Endothelial cell of umbilical vein (primary cell): Measurements from ENCODE around the gene TWIST1. TPM values are rescaled to one million over a fixed set of nuclear protein-coding genes. Genes with fewer than 3 reads are reported as not detected.

Experiments used
- BruUV-seq: library from RNA; stranded (reverse); fragments of 400-500 nt; replicated peaks from 2 replicates; lab custom pipeline; 2021; lab: Mats Ljungman, UMichigan
- CTCF ChIA-PET: fragments of 300-600, 350-600 bp; sonication (Branson Sonifier 250); formaldehyde crosslinking; loops from one replicate; lab custom pipeline; 2021; ENCODE audit warnings: antibody characterized with exemption, inconsistent platforms; lab: Charles Lee
- POLR2A ChIA-PET: fragments of 300-600, 350-600 bp; sonication (Branson Sonifier 250); formaldehyde crosslinking; loops from one replicate; lab custom pipeline; 2021; ENCODE audit warnings: antibody characterized with exemption, inconsistent platforms; lab: Charles Lee
- DNase-seq: peaks from one replicate; pipeline ENCODE4 v3.0.0-alpha.2; 2011; ENCODE audit warnings: low read depth, low spot score
- FAIRE-seq: peaks from 2 replicates; lab custom pipeline; 2011; peaks lifted over from hg19 to GRCh38; lab: Jason Lieb, UNC
- H2AFZ ChIP-seq: 2 replicates; pipeline ENCODE4 v1.6.0; 2012; ENCODE audit warnings: low read depth, low read length, control low read depth, inconsistent platforms
- H3K27ac ChIP-seq: 2 replicates; pipeline ENCODE4 v1.5.1; 2011; ENCODE audit warnings: low read depth, mild to moderate bottlenecking, control low read depth, low read length, moderate library complexity; ENCODE audit not compliant: insufficient read depth
- H3K27me3 ChIP-seq, 2 experiments: 2 replicates each; pipeline versions ENCODE4 v1.6.0 to v1.6.1; 2011; ENCODE audit warnings: low read length in 2 of 2, mixed read lengths in 1 of 2; ENCODE audit not compliant: control insufficient read depth in 2 of 2, insufficient read depth in 2 of 2
- H3K36me3 ChIP-seq, 2 experiments: 2 replicates in 1 of 2; 3 replicates in 1 of 2; pipeline ENCODE4 v1.5.1; 2011; ENCODE audit warnings: low read length in 2 of 2, mild to moderate bottlenecking in 1 of 2, moderate library complexity in 1 of 2; ENCODE audit not compliant: control insufficient read depth in 2 of 2, insufficient read depth in 2 of 2; ENCODE audit errors: extremely low read depth in 1 of 2
- H3K4me1 ChIP-seq: 3 replicates; pipeline ENCODE4 v1.5.1; 2011; ENCODE audit warnings: mild to moderate bottlenecking, low read length; ENCODE audit not compliant: control insufficient read depth, insufficient read depth; ENCODE audit errors: extremely low read depth
- H3K4me2 ChIP-seq: 2 replicates; pipeline ENCODE4 v1.6.1; 2011; ENCODE audit warnings: low read length, control low read depth, mixed read lengths; ENCODE audit not compliant: insufficient read depth
- H3K4me3 ChIP-seq, 3 experiments: fragments of 200-600 bp in 1 of 3; sonication (generic), shearing (Covaris generic) in 1 of 3; replicated peaks in 1 of 3; 2 replicates each; pipeline ENCODE4 v1.5.1; 2011 to 2016; ENCODE audit warnings: control low read depth in 3 of 3, low read length in 3 of 3, mild to moderate bottlenecking in 2 of 3, inconsistent platforms in 1 of 3, low read depth in 1 of 3, moderate library complexity in 1 of 3; ENCODE audit not compliant: insufficient read depth in 1 of 3
- H3K79me2 ChIP-seq: 2 replicates; pipeline ENCODE4 v1.6.0; 2012; ENCODE audit warnings: low read length, inconsistent platforms; ENCODE audit not compliant: control insufficient read depth, insufficient read depth
- H3K9ac ChIP-seq: replicated peaks from 2 replicates; pipeline ENCODE3; 2011; ENCODE audit warnings: low read length, control low read depth; ENCODE audit not compliant: insufficient read depth; ENCODE audit errors: extremely low read depth
- H3K9me1 ChIP-seq: replicated peaks from 3 replicates; pipeline ENCODE4 v1.6.0; 2011; ENCODE audit warnings: mild to moderate bottlenecking, low read length; ENCODE audit not compliant: control insufficient read depth, insufficient read depth; ENCODE audit errors: extremely low read depth
- H3K9me3 ChIP-seq: replicated peaks from 2 replicates; pipeline ENCODE4 v1.5.1; 2012; ENCODE audit warnings: low read length, inconsistent platforms; ENCODE audit not compliant: control insufficient read depth, insufficient read depth
- H4K20me1 ChIP-seq: replicated peaks from 2 replicates; pipeline ENCODE3; 2011; ENCODE audit warnings: mild to moderate bottlenecking, low read length; ENCODE audit not compliant: control insufficient read depth, insufficient read depth; ENCODE audit errors: extremely low read depth
- EZH2 ChIP-seq: IDR thresholded peaks from 2 replicates; pipeline ENCODE4 v1.6.1; 2012; ENCODE audit warnings: borderline replicate concordance, low read depth, mild to moderate bottlenecking, moderate library complexity, low read length, inconsistent platforms; ENCODE audit not compliant: severe bottlenecking
- FOS ChIP-seq: IDR thresholded peaks from 2 replicates; pipeline ENCODE4 v1.6.1; 2011; ENCODE audit warnings: mild to moderate bottlenecking, low read length, moderate library complexity, borderline replicate concordance; ENCODE audit not compliant: insufficient read depth
- GATA2 ChIP-seq: IDR thresholded peaks from 2 replicates; pipeline ENCODE4 v1.7.0; 2011; ENCODE audit warnings: low read depth, mild to moderate bottlenecking, moderate library complexity, mixed read lengths, low read length; ENCODE audit not compliant: insufficient read length, insufficient read depth
- JUN ChIP-seq: IDR thresholded peaks from 2 replicates; pipeline ENCODE4 v1.6.1; 2011; ENCODE audit warnings: borderline replicate concordance, low read depth; ENCODE audit not compliant: insufficient read length, insufficient read depth
- MAX ChIP-seq: IDR thresholded peaks from 2 replicates; pipeline ENCODE4 v1.6.1; 2011; ENCODE audit not compliant: insufficient read depth, insufficient read length
- MYC ChIP-seq: IDR thresholded peaks from one replicate; pipeline ENCODE4 v1.6.1; 2011; ENCODE audit warnings: mild to moderate bottlenecking, low read depth, low read length
- POLR2A ChIP-seq: IDR thresholded peaks from 2 replicates; pipeline ENCODE4 v1.6.1; 2012; ENCODE audit warnings: low read depth, mild to moderate bottlenecking, control low read depth, low read length
- POLR2AphosphoS5 ChIP-seq: IDR thresholded peaks from 2 replicates; pipeline ENCODE4 v1.6.1; 2012; ENCODE audit warnings: low read depth, mild to moderate bottlenecking, control low read depth, low read length, moderate library complexity; ENCODE audit not compliant: insufficient read depth
- dilution Hi-C: fragments of 300-500 bp; cut with MboI; formaldehyde crosslinking; loops from one replicate; pipeline ENCODE4 v1.15.0; 2019; ENCODE audit warnings: low sequenced_read_pairs; ENCODE audit not compliant: extremely low pct_ligation_motif_present
- intact Hi-C: fragments of 100-400 bp; cut with micrococcal nuclease; formaldehyde crosslinking; loops from one replicate; pipeline ENCODE4 v1.10.0; 2022
- polyA plus RNA-seq, 4 experiments: library from polyadenylated mRNA; depleted of rRNA in 3 of 4; stranded (reverse) in 3 of 4; unstranded in 1 of 4; fragments of >200 nt; gene quantifications; 2 replicates each; pipeline versions ENCODE4 v1.2.1 to v1.2.3, GENCODE V29; 2011 to 2012; ENCODE audit warnings: missing spikeins in 1 of 4
- total RNA-seq: library from RNA; stranded (reverse); gene quantifications from 2 replicates; pipeline ENCODE4 v1.2.3, GENCODE V29; 2021
- TF ChIP-seq, protein P1 (sequence below), 2 donors: IDR thresholded peaks; 1 replicate in 1 of 2; 2 replicates in 1 of 2; pipeline ENCODE4 v1.5.1; 2011; ENCODE audit warnings: low read length in 2 of 2, mild to moderate bottlenecking in 2 of 2, moderate library complexity in 2 of 2, control low read depth in 1 of 2, inconsistent platforms in 1 of 2, low read depth in 1 of 2; ENCODE audit not compliant: insufficient read depth in 1 of 2; ENCODE audit errors: extremely low read depth in 1 of 2

The TWIST1 gene
- total and polyA plus RNA-seq, 2 donors (not counting 3 experiments of a cell fraction or from before 2014, with no cell fraction given), result not detected

DNA sequence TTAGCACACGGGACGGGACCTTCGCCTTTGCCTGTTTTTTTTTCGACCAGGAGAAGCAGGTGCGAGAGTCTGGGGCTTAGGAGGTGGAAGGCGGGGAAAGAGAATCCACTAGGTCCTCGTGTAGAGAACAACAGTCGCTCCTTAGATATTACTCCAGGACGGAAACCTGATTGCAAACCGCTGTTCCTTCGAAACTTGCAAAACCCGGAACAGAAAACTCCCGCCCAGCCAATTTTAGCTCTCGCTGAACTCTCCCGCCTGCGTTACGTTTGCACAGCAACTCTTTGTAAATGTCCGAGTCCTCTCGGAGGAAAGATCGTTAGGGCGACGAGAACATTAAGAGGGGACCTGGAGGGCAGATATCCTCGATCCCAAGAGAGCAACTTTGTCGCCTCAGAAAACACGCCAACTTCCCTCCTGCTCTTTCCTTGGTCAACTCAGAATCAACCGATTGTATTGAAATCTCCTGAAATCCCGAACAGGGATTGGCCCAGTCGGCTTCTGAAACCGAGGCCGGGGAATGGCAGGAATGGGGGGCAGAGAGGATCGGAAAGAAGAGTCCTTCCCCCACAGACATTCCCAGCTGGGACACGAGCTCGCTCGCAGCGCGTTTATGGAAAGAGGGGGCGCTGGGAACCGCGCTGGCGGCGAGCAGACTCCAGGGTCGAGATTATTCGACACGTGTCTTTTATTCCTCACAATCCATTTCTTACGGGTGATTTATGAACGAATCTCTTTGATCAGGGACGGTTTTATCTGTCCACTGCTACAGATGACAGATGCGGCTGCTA, 9.9 kb downstream of the TWIST1 start:
- H3K9ac ChIP-seq, result no peak overlapping the region
- dilution Hi-C loops (no loop called here), intact Hi-C loops (no loop called here)
- H3K4me2 ChIP-seq, result peak overlapping the region; percentile 63
- H4K20me1 ChIP-seq, result no peaks in the 10 kb centered on the region
- ChIA-PET CTCF (interaction anchor here (0.6 to 1.0 kb wide), 3 partner anchors 10 to 15 kb away, joined by 3 read pairs; no protein-coding TSS in a partner anchor), POLR2A (no interaction called here)
- H3K4me1 ChIP-seq, result peaks cover 10% of the 10 kb centered on the region
- DNase-seq (peak; percentile 25), FAIRE-seq (peak; percentile 55)
- peaks cover 84 to 97% of the 10 kb centered on the region in 2 experiments for H3K27me3 ChIP-seq
- H3K9me3 ChIP-seq, result no peaks in the 10 kb centered on the region
- no peaks in the 10 kb centered on the region for H3K9me1 ChIP-seq
- H3K79me2 ChIP-seq, result no peaks in the 10 kb centered on the region
- peak overlapping the region in 1 of 3 experiments; percentile 23 for H3K4me3 ChIP-seq
- no peak overlapping the region for H3K27ac ChIP-seq
- H2AFZ ChIP-seq, result peak overlapping the region; percentile 28
- no peak for TF ChIP-seq JUN
- no peak for TF ChIP-seq MAX
- peak; percentile 71 for TF ChIP-seq EZH2
- TF ChIP-seq FOS, result no peak
- BruUV-seq, result no TSS peak
- H3K36me3 ChIP-seq, result no peaks in the 10 kb centered on the region

GRCh38 chr7:19107081-19107355, 10.4 kb downstream of the TWIST1 start:
- H3K27ac ChIP-seq, result no peak overlapping the region
- peaks cover 78 to 95% of the 10 kb centered on the region in 2 experiments for H3K27me3 ChIP-seq
- DNase-seq (no peak), FAIRE-seq (no peak)
- H4K20me1 ChIP-seq, result no peaks in the 10 kb centered on the region
- no peak overlapping the region for H3K4me3 ChIP-seq
- H3K79me2 ChIP-seq, result no peaks in the 10 kb centered on the region
- no peaks in the 10 kb centered on the region for H3K9me3 ChIP-seq
- no peaks in the 10 kb centered on the region for H3K9me1 ChIP-seq
- ChIA-PET POLR2A (no interaction called here), CTCF (interaction anchor here (1.0 to 1.1 kb wide), 2 partner anchors 12 to 15 kb away, joined by 3 to 6 read pairs; no protein-coding TSS in a partner anchor)
- intact Hi-C loops, result no loop called here
- H3K9ac ChIP-seq, result no peak overlapping the region
- H3K4me1 ChIP-seq, result peaks cover 10% of the 10 kb centered on the region
- no peaks in the 10 kb centered on the region for H3K36me3 ChIP-seq
- TF ChIP-seq EZH2 (no peak), GATA2 (no peak), MYC (no peak), POLR2A (no peak), MAX (no peak), JUN (no peak), FOS (no peak), POLR2AphosphoS5 (no peak)
- TF ChIP-seq, protein P1, sequence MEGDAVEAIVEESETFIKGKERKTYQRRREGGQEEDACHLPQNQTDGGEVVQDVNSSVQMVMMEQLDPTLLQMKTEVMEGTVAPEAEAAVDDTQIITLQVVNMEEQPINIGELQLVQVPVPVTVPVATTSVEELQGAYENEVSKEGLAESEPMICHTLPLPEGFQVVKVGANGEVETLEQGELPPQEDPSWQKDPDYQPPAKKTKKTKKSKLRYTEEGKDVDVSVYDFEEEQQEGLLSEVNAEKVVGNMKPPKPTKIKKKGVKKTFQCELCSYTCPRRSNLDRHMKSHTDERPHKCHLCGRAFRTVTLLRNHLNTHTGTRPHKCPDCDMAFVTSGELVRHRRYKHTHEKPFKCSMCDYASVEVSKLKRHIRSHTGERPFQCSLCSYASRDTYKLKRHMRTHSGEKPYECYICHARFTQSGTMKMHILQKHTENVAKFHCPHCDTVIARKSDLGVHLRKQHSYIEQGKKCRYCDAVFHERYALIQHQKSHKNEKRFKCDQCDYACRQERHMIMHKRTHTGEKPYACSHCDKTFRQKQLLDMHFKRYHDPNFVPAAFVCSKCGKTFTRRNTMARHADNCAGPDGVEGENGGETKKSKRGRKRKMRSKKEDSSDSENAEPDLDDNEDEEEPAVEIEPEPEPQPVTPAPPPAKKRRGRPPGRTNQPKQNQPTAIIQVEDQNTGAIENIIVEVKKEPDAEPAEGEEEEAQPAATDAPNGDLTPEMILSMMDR (IDR thresholded peaks at IDR 0.05; ENCODE audit: extremely low read depth in 1 of 2, insufficient read depth in 1 of 2, low read depth in 1 of 2, low read length in 2 of 2), result no peak
- H3K4me2 ChIP-seq, result no peak overlapping the region
- dilution Hi-C loops, result no loop called here
- H2AFZ ChIP-seq, result no peak overlapping the region
- no TSS peak for BruUV-seq
